Left ventricle myocardium superior (tissue), 1 donor: ENCODE measurements around the gene HOXA9. TPM values are rescaled to one million over a fixed set of nuclear protein-coding genes. Genes with fewer than 3 reads are reported as not detected.

Experiments
- ATAC-seq: fragments of 200-7000 bp; cut with Tn5 transposase; one replicate; pipeline ENCODE4 v1.9.1; 2020; ENCODE audit warnings: mild to moderate bottlenecking, moderate library complexity
- DNase-seq: peaks from one replicate; pipeline ENCODE4 v3.0.0-alpha.2; 2020
- intact Hi-C: fragments of 100-400 bp; cut with micrococcal nuclease; formaldehyde crosslinking; loops from one replicate; pipeline ENCODE4 v1.11.0; 2022
- total RNA-seq: library from RNA; stranded (reverse); fragmentation: NEBNext Ultra II Directional; extraction: Animal tissue kit (Norgen Biotek cat#: 25700); gene quantifications from one replicate; pipeline ENCODE4 v1.2.1, GENCODE V29; 2021
- donor health status: DM: no; HTN: yes; CAD: no; lungs with severe emphysema.

The HOXA9 gene
- total RNA-seq, 1 donor from 2014 or later = not detected

DNA sequence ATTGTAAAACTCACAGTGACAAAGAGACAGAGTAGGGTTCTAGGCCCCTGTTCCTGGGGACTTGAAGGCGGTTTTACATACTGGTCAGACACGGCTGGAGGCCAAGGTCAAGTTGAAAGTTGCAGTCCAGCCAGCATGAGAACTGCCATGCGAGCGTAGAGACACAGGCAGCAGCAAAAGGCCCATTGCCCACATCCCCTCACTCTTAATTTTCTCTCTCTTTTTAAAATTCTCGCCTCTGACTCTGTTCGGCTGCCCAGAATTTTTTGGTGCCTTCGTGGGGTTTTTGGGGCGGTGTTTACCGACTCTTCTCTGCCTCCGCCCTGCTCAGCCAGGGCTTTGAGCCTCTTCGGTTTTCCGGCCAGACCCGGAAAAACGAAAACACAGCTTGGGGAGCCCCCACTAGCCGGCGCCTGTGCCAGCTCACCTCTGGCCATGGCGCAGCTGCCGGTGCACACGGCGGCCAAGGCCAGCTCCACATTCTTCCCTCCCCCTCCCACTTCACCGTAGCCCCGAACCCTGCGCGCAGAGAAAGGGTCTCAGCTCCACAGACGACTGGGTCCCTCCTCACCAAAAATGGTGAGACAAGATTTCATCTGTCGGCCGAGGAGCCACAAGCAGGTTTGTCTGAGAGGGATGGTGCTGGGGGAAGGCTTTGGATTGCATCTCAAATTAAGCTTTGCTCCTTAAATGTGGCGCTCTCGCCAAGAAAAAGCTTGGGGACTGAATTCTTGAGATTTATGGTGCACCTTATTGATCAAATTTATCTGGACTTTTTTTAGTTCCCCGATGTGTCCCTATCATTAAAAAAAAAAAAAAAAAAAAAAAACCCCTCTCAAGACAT lies 36.9 kb upstream of the HOXA9 start:
- ATAC-seq (no peak), DNase-seq (no peak)
- intact Hi-C loops = no loop called here

GRCh38 chr7:27201580-27202017 lies 36.3 kb upstream of the HOXA9 start:
- DNase-seq (no peak), ATAC-seq (no peak)
- intact Hi-C loops = no loop called here

DNA sequence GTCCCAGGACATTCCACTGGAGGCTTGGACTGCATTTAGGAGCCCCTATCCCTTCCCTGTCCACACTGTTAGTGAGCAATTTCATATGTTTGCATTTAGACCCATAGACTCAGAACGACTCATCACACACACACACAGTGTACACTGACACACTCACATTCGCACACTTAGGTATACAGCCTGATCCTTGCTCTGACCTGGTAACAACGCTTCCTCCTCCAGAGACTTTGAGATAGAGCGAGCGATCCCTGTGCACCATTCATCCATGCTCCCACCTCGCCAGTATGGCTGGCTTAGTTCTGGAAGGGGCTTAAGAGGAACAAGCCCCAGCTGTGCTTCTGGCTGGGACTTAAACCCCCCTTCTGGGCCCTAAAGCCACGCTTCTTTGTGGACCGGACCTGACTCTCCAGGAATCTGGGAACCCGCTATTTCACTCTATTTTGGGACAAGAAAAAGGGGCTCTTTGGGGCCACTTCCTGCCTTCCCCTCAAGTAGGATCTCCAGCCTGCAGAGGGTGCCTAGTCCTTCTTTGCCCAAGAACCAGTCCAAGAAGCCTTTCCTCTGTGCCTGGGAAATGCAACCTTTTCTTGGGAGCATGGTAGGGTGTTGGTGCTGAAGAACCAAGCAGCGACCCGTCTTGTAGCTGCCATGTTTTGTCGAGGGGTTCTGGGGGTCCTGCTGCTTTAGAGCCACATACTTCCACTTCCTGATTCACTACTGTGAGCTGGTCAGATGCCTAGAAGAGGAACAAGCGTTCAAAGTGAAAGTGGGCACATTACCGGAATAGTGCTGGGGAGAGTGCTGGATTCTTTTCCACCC lies 35.6 kb upstream of the HOXA9 start:
- ATAC-seq (no peak), DNase-seq (no peak)
- intact Hi-C loops = no loop called here

DNA sequence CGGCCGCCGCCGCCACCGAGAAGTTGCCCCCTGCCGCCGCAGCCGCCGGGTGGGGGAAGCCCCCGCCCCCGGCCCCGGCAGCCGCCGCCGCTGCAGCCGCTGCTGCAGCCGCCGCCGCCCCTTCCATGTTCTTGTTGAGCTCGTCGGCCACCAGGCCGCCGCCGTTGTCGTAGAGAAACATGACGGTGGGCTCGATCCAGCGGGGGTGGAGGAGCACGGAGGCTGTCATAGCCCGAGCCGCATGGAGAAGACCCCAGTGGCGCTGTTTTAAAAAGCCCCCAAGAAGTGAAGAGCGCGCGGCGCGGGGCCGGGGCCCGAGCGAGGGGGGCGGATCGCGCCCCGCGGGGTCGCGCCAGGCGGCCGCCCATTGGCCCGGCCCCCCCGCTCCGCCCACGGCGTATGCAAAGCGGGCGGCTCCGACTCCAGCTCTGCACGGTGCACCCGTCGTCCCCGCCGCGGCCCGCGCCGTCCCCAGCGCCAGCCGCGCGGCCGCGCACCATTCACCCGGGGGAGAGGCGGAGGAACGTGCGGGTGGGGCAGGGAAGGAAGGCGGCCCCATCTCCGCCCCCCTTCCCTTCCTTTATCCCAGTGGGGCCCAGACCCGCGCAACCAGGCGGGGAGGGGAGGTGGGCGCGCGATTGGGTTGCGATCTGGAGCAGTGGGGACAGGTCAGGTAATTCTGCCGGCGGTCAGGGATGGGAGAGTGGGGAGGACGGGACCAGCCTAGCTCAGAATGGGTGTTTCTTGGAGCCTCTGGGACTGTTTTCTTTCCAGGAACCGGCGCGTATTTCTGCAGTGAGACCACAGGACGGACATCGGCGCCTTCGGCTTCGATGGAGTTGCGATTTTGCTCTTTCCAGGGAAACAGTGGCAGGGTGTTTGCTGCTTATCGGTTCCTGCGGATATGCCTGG lies 34.8 kb upstream of the HOXA9 start, which contains the start of gene HOXA13:
Gene HOXA13 (minus strand): TSS at position 243 of the 912 bp plus-strand sequence. CDS start 14 bp downstream, at position 229.
- DNase-seq (no peak), ATAC-seq (peak; percentile 45)
- intact Hi-C loops = no loop called here

DNA sequence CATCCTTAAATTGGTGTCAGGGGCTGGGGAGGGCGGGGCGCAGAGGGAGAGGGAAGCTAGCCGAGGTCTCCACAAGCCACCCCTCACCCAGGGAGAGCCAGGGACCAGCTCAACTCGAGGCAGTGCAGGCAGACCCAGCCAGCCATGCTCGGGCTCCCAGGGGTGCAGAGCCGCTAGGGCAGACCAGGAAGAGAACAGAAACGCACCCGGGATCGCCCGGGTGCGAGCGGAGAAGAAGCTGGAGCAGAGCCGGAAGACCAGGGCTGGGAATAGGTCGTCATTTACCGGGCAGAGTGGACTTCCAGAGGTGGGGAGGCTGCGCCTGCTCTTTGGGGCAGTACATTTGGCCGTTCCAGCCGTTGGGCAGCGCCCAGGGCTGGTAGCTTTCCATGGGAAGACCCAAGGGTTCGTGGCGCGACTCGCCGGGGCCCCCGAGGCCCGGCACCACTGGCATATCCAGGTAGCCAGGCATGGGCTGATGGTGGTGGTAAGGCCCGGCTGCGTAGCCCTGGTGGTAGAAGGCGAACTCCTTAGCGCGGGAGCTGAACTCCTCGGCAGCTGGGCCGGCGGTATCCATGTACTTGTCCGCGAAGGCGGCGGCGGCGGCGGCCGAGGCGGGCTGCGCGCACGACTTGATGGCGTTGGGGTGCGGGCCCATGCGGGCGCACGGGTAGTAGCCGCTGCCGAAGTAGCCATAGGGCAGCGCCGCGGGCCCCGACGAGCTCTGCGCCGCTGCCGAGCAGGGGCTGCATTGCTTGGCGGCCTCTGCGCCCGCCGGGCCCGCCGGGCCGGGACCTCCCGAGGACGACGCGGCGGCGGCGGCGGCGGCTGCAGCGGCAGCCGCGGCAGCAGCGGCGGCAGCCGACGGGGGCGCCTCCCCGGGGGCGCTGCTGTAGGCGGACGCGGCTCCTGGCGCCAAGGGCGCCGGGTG lies 33.8 kb upstream of the HOXA9 start:
- no peak for DNase-seq
- no peak for ATAC-seq
- intact Hi-C loops = no loop called here

- DNase-seq = no peak
Observed at GRCh38 chr7:27198138-27198841, 33.0 kb upstream of the HOXA9 start.

DNA sequence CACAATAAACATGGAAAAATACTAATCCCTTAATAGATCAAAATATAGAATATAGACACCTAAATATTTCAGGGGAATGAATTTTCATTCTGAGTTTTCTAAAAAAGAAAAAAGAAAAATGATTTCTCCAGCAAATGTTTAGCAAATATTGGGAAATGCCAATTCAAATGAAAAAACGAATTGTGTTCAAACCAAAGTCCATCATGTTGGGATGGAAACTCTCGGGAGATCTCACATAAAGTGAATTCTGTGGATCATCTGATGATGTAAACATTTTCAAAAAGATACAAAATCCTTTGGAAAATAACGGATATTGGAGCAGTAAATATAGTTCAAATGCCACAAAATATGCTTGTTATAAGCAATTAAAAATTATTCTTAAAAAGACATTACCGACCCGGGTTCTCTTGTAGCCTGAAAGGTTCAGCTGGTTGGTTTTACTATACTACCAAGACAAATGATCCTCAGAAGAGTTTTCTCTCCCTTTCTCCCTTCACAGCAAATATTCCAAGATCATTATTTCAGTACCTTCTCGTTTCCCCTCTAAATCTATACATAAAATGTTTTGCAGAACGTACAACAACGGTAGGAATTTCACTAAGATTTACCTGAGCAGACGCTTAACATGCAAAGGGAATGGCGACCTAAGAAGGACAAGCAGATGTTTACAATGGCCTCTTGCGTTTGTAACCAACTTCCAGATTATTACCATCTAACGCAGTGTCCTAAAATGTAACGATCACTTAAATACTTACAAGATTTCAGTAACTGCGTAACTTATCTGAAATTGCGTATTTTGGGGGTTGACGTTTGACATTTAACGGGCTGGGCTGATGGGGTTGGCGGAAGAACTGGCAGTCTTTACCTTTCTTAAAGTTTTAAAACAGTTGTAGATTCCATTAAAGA lies 32.1 kb upstream of the HOXA9 start:
- intact Hi-C loops = no loop called here
- ATAC-seq (no peak), DNase-seq (no peak)

More at GRCh38 chr7:27198138-27198841, 33.0 kb upstream of the HOXA9 start:
- ATAC-seq = no peak
- intact Hi-C loops = no loop called here

- intact Hi-C loops = no loop called here
- ATAC-seq (peak; percentile 52), DNase-seq (peak; percentile 91)
Observed at GRCh38 chr7:27196287-27196767, 31.0 kb upstream of the HOXA9 start.

DNA sequence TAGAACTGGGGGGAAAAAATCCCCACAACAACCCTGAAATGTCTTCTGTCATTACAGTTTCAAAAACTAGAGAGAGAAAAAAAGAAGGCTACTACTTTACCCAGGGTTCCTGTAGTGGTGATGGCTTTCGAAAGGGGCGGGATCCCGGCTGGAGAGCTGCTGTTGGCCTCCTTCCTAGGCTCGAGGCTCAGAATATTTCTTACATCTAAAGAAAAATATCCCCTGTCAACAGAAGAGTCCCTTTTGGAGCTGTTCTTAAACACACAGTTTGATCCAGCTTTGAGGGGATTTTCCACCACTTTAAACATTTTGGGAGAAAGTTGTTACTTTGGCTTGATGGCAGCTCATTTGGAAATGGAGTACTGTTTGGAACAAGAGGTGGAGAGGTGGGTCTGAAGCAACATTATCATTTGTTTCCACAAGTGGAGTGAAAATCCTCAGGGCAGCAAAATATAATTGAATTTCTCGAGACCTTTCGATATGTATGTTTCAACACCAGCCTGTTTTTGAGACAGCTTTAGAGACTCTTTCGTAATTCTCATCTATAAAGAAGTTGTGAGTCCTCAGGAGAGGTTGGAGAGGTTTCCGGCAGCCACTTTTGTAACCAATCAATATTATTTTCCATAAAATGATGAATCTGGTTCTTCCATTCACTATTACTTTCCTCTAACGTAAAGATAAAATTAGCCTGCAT lies 29.5 kb upstream of the HOXA9 start:
- intact Hi-C loops = no loop called here
- ATAC-seq = no peak
- no peak for DNase-seq

- intact Hi-C loops = no loop called here
- no peak for DNase-seq
- no peak for ATAC-seq
Observed at GRCh38 chr7:27194002-27194352, 28.6 kb upstream of the HOXA9 start.

DNA sequence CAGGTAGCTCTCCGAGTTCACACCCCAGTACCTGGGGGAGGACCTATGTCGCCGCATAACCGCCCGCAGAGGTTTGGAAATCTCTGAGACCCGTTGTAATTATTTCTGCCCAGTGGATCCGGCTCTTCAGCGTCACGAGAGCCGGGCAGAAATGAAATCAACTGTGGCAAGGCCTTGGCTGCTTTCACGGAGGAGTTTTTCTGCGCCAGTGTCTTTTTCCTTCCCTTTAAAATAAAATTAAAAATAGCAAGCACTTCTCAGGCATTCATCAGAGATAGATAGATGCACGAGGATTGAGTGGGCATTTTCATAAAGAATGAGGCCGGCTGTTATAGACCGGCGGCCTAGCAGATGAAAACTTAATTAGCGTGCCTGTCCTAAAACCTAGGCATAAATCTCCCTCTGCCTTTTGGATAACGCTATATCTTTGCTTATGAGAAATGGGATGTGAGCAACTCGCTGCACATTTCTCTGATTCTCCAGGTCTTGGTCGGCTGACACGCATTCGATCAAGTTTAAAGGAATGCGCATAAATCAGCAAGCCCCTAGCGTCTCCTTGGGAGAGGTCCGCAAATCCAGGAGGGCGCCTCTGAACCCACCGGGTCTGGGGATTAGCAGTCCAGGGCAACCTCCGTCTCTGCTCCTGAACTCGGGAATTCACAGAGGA lies 28.1 kb upstream of the HOXA9 start:
- DNase-seq (no peak), ATAC-seq (no peak)
- intact Hi-C loops = no loop called here

DNA sequence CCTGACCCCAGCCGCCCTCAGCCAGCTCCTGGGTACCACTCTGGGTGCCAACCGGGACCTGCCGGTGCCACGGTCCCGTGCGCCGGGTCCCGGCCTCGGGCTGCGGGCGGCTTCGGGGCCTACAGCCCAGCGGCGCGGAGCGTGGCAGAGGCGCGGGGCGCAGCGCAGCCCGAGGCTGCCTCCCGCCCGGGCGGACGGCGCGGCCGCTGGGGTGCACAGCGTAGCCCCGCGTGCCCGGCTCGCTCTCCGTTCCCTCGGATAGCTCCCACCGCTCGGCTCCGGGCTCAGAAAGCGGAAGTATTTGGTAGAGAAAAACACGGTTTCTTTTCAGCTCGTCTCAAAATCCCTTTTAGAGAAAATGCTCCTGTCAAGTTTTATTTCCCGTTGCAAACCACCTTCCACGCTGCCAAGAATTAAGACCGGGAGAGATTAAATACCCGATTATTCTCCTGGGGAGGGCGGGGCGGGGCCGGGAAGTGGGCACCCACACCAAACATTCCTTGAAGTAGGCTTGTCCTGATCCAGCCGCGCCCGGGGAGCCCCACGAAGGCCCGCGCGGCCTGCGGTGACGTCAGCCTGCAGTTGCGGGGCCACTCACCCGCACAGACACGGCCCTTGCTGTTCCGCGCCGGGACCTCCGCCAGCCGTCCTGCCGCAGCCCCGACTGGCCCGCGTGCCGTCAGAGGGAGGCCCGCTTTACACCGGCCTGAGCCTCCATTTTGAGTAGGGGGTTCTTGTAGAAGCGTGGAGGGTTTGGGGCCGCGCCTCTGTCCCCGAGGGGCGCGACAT lies 27.4 kb upstream of the HOXA9 start:
- ATAC-seq (no peak), DNase-seq (peak; percentile 47)
- intact Hi-C loops = no loop called here

GRCh38 chr7:27191833-27192545 lies 26.7 kb upstream of the HOXA9 start:
- intact Hi-C loops = no loop called here

GRCh38 chr7:27191161-27191731 lies 25.9 kb upstream of the HOXA9 start:
- DNase-seq = no peak
- ATAC-seq = no peak
- intact Hi-C loops = no loop called here

More at GRCh38 chr7:27191833-27192545, 26.7 kb upstream of the HOXA9 start:
- ATAC-seq (no peak), DNase-seq (no peak)
